ENCODE data around the gene EPHA4. TPM values are rescaled to one million over a fixed set of nuclear protein-coding genes. Genes with fewer than 3 reads are reported as not detected.

Gene EPHA4
- total RNA-seq, 4 donors from 2014 or later: 38.9 to 98.9 (median 68.0) TPM

- no peak for DNase-seq
- no peak overlapping the region for H3K27ac ChIP-seq
- no peaks in the 10 kb centered on the region for H3K36me3 ChIP-seq
- H3K27me3 ChIP-seq: no peaks in the 10 kb centered on the region
- TF ChIP-seq CTCF (IDR thresholded peaks at IDR 0.05): no peak
- TF ChIP-seq POLR2A (IDR thresholded peaks at IDR 0.05): no peak
- WGBS, 2 donors: 75 to 89% methylated on average over 4 of the region's 4 CpGs
- H3K9me3 ChIP-seq: no peaks in the 10 kb centered on the region
- no peak overlapping the region for H3K4me3 ChIP-seq (replicated peaks in 1 of 3)
- H3K4me1 ChIP-seq: no peaks in the 10 kb centered on the region
- intact Hi-C loops (cut with DNase I): no loop called here
Measured at GRCh38 chr2:221612161-221612560, 40.1 kb upstream of the EPHA4 start.

GRCh38 chr2:221610675-221611074 is 38.6 kb upstream of the EPHA4 start:
- no peak overlapping the region for H3K4me3 ChIP-seq (replicated peaks in 1 of 3)
- H3K4me1 ChIP-seq: no peaks in the 10 kb centered on the region
- H3K27me3 ChIP-seq: no peaks in the 10 kb centered on the region
- H3K9me3 ChIP-seq: no peaks in the 10 kb centered on the region
- intact Hi-C loops (cut with DNase I): no loop called here
- no peaks in the 10 kb centered on the region for H3K36me3 ChIP-seq
- TF ChIP-seq CTCF (IDR thresholded peaks at IDR 0.05) (no peak), POLR2A (IDR thresholded peaks at IDR 0.05) (no peak)
- H3K27ac ChIP-seq: no peak overlapping the region
- DNase-seq: no peak
- 70 to 77% methylated on average over 8 of the region's 8 CpGs for WGBS, 2 donors

- Histone ChIP-seq H3K27ac (no peak overlapping the region), H3K9me3 (no peaks in the 10 kb centered on the region), H3K4me3 (replicated peaks in 1 of 3) (no peak overlapping the region), H3K4me1 (no peaks in the 10 kb centered on the region), H3K36me3 (no peaks in the 10 kb centered on the region), H3K27me3 (no peaks in the 10 kb centered on the region)
- no peak for DNase-seq
- TF ChIP-seq CTCF (IDR thresholded peaks at IDR 0.05): no peak
- no peak for TF ChIP-seq POLR2A (IDR thresholded peaks at IDR 0.05)
- intact Hi-C loops (cut with DNase I): no loop called here
- WGBS, 2 donors: 67 to 81% methylated on average over 2 of the region's 2 CpGs
Measured at GRCh38 chr2:221610255-221610654, 38.2 kb upstream of the EPHA4 start.

GRCh38 chr2:221608442-221608841 is 36.3 kb upstream of the EPHA4 start:
- H3K4me1 ChIP-seq: no peaks in the 10 kb centered on the region
- no peaks in the 10 kb centered on the region for H3K27me3 ChIP-seq
- DNase-seq: no peak
- 83 to 85% methylated on average over 3 of the region's 3 CpGs for WGBS, 2 donors
- H3K36me3 ChIP-seq: no peaks in the 10 kb centered on the region
- no peaks in the 10 kb centered on the region for H3K9me3 ChIP-seq
- TF ChIP-seq POLR2A (IDR thresholded peaks at IDR 0.05): no peak
- H3K4me3 ChIP-seq (replicated peaks in 1 of 3): no peak overlapping the region
- no peak overlapping the region for H3K27ac ChIP-seq
- intact Hi-C loops (cut with DNase I): no loop called here

GRCh38 chr2:221606424-221606823 is 34.3 kb upstream of the EPHA4 start:
- Histone ChIP-seq H3K27me3 (no peaks in the 10 kb centered on the region), H3K4me1 (no peaks in the 10 kb centered on the region), H3K9me3 (no peaks in the 10 kb centered on the region), H3K36me3 (no peaks in the 10 kb centered on the region), H3K27ac (no peak overlapping the region), H3K4me3 (replicated peaks in 1 of 3) (no peak overlapping the region)
- TF ChIP-seq CTCF (IDR thresholded peaks at IDR 0.05) (no peak), POLR2A (IDR thresholded peaks at IDR 0.05) (no peak)
- no peak for DNase-seq
- intact Hi-C loops (cut with DNase I): no loop called here
- 67 to 77% methylated on average over 6 of the region's 6 CpGs for WGBS, 2 donors

GRCh38 chr2:221605751-221606240 is 33.7 kb upstream of the EPHA4 start:
- intact Hi-C loops (cut with DNase I): no loop called here
- Histone ChIP-seq H3K4me1 (no peaks in the 10 kb centered on the region), H3K27ac (no peak overlapping the region), H3K27me3 (no peaks in the 10 kb centered on the region), H3K4me3 (replicated peaks in 1 of 3) (no peak overlapping the region), H3K9me3 (no peaks in the 10 kb centered on the region), H3K36me3 (no peaks in the 10 kb centered on the region)
- DNase-seq: no peak
- TF ChIP-seq CTCF (IDR thresholded peaks at IDR 0.05): no peak
- no peak for TF ChIP-seq POLR2A (IDR thresholded peaks at IDR 0.05)
- WGBS, 2 donors: 68 to 72% methylated on average over 2 of the region's 2 CpGs

All from thyroid gland (tissue), 4 donors.